GM19023 (cell line): ENCODE results near the gene IKZF3.
"Not testable (repeated sequence)": the region's sequence is repeated elsewhere in the genome, so short reads cannot be mapped to it uniquely, and the experiment has no call there.

Experiments used
- ATAC-seq: cut with Tn5 transposase; IDR thresholded peaks from one replicate; pipeline ENCODE4 v1.9.1; 2021; ENCODE audit warnings: mild to moderate bottlenecking, moderate library complexity; ENCODE audit not compliant: unreplicated experiment

IKZF3 gene

GRCh38 chr17:39863918-39864746 lies at the start of gene IKZF3:
TSS of gene IKZF3 (minus strand) at chr17:39864312. CDS start at chr17:39864126, 186 bp downstream.
- ATAC-seq = no peak

- ATAC-seq = no peak
Observed at GRCh38 chr17:39908789-39909352, 44.8 kb upstream of the IKZF3 start.

GRCh38 chr17:39904990-39905288 lies 40.8 kb upstream of the IKZF3 start:
- no peak for ATAC-seq

- no peak for ATAC-seq
Observed at GRCh38 chr17:39903158-39903884, 39.2 kb upstream of the IKZF3 start.

- ATAC-seq = not testable (repeated sequence)
Observed at GRCh38 chr17:39902027-39902426, 37.9 kb upstream of the IKZF3 start.

GRCh38 chr17:39899215-39899614 lies 35.1 kb upstream of the IKZF3 start:
- ATAC-seq = no peak

GRCh38 chr17:39898088-39898487 lies 34.0 kb upstream of the IKZF3 start:
- ATAC-seq = no peak

GRCh38 chr17:39894681-39895376 lies 30.7 kb upstream of the IKZF3 start:
- no peak for ATAC-seq

GRCh38 chr17:39889200-39889599 lies 25.1 kb upstream of the IKZF3 start:
- no peak for ATAC-seq

- no peak for ATAC-seq
Observed at GRCh38 chr17:39887078-39887477, 23.0 kb upstream of the IKZF3 start.

GRCh38 chr17:39886102-39886501 lies 22.0 kb upstream of the IKZF3 start:
- ATAC-seq = not testable (repeated sequence)

- ATAC-seq = no peak
Observed at GRCh38 chr17:39872751-39873150, 8.6 kb upstream of the IKZF3 start.

GRCh38 chr17:39871801-39872200 lies 7.7 kb upstream of the IKZF3 start:
- no peak for ATAC-seq

- ATAC-seq = no peak
Observed at GRCh38 chr17:39870776-39871175, 6.7 kb upstream of the IKZF3 start.

GRCh38 chr17:39868554-39868942 lies 4.4 kb upstream of the IKZF3 start:
- no peak for ATAC-seq

- peak; percentile 2 for ATAC-seq
Observed at GRCh38 chr17:39867880-39868553, 3.9 kb upstream of the IKZF3 start, which contains the start of gene ZPBP2. TSS of gene ZPBP2 (plus strand) at chr17:39868202. CDS start at chr17:39868355, 153 bp downstream.

GRCh38 chr17:39867084-39867879 lies 3.2 kb upstream of the IKZF3 start:
- ATAC-seq = peak; percentile 71

GRCh38 chr17:39866013-39866730 lies 2.1 kb upstream of the IKZF3 start:
- ATAC-seq = no peak

GRCh38 chr17:39863244-39863917 lies 731 bp downstream of the IKZF3 start:
- ATAC-seq = no peak
